GM19035 (cell line): ENCODE results near the gene ZSCAN25.
"Not testable (repeated sequence)": the region's sequence is repeated elsewhere in the genome, so short reads cannot be mapped to it uniquely, and the experiment has no call there.

ENCODE experiments used
- ATAC-seq: cut with Tn5 transposase; IDR thresholded peaks from one replicate; pipeline ENCODE4 v1.9.1; 2021; ENCODE audit not compliant: unreplicated experiment

The ZSCAN25 gene

GRCh38 chr7:99616359-99617191, at the start of gene ZSCAN25:
ZSCAN25 (plus strand) TSS chr7:99616946; CDS start chr7:99619607, 2,661 bp downstream.
- peak; percentile 92 for ATAC-seq

- not testable (repeated sequence) for ATAC-seq
These were observed 48.0 kb upstream of the ZSCAN25 start for GRCh38 chr7:99568770-99569169.

- ATAC-seq: no peak
These were observed 45.0 kb upstream of the ZSCAN25 start for GRCh38 chr7:99571768-99572167.

GRCh38 chr7:99573257-99573656, 43.5 kb upstream of the ZSCAN25 start:
- no peak for ATAC-seq

GRCh38 chr7:99576251-99576650, 40.5 kb upstream of the ZSCAN25 start:
- no peak for ATAC-seq

- no peak for ATAC-seq
These were observed 37.3 kb upstream of the ZSCAN25 start for GRCh38 chr7:99579281-99579955.

- no peak for ATAC-seq
These were observed 36.6 kb upstream of the ZSCAN25 start for GRCh38 chr7:99579956-99580777.

- ATAC-seq: not testable (repeated sequence)
These were observed 35.9 kb upstream of the ZSCAN25 start for GRCh38 chr7:99580778-99581332.

- no peak for ATAC-seq
These were observed 27.9 kb upstream of the ZSCAN25 start for GRCh38 chr7:99588868-99589267.

GRCh38 chr7:99594948-99595745, 21.6 kb upstream of the ZSCAN25 start:
- no peak for ATAC-seq

GRCh38 chr7:99596408-99596955, 20.3 kb upstream of the ZSCAN25 start:
- no peak for ATAC-seq

- ATAC-seq: no peak
These were observed 18.8 kb upstream of the ZSCAN25 start, which contains the start of gene TMEM225B for GRCh38 chr7:99597762-99598501. TMEM225B (plus strand) TSS chr7:99598267; CDS start chr7:99604389, 6,122 bp downstream.

- ATAC-seq: no peak
These were observed 16.9 kb upstream of the ZSCAN25 start for GRCh38 chr7:99599836-99600235.

- ATAC-seq: no peak
These were observed 15.0 kb upstream of the ZSCAN25 start for GRCh38 chr7:99601656-99602310.

- ATAC-seq: no peak
These were observed 11.2 kb upstream of the ZSCAN25 start for GRCh38 chr7:99605527-99605926.

- ATAC-seq: no peak
These were observed 10.2 kb upstream of the ZSCAN25 start for GRCh38 chr7:99606531-99606930.

- no peak for ATAC-seq
These were observed 9.2 kb upstream of the ZSCAN25 start for GRCh38 chr7:99607548-99607947.

- ATAC-seq: no peak
These were observed 2.3 kb upstream of the ZSCAN25 start for GRCh38 chr7:99614495-99614894.

- ATAC-seq: no peak
These were observed 772 bp upstream of the ZSCAN25 start for GRCh38 chr7:99615989-99616358.
